IMR-90 (cell line): Measurements from ENCODE around the gene AKAP13. TPM values are rescaled to one million over a fixed set of nuclear protein-coding genes. Genes with fewer than 3 reads are reported as not detected.

Experiments
- ATAC-seq: fragments of 200-7000 bp; cut with Tn5 transposase; 2 replicates; pipeline ENCODE4 v1.9.1; 2020; ENCODE audit warnings: low read depth, mild to moderate bottlenecking, moderate library complexity
- BruUV-seq: library from RNA; stranded (reverse); fragments of 400-500 nt; replicated peaks from 2 replicates; lab custom pipeline; 2021; lab: Mats Ljungman, UMichigan
- CTCF ChIA-PET: fragments of 300-600 bp; formaldehyde crosslinking; extraction: SDS; loops from one replicate; lab custom pipeline; 2021; ENCODE audit warnings: antibody characterized with exemption; lab: Yijun Ruan, JAX
- POLR2A ChIA-PET: fragments of 300-600 bp; sonication (Branson Sonifier 250); formaldehyde crosslinking; loops from one replicate; lab custom pipeline; 2022; ENCODE audit warnings: antibody characterized with exemption; ENCODE audit not compliant: unreplicated experiment; lab: Charles Lee
- DNase-seq: peaks from one replicate; pipeline ENCODE4 v3.0.0; 2013
- H2AFZ ChIP-seq: replicated peaks from 2 replicates; pipeline ENCODE3; 2013; ENCODE audit warnings: low read length, mild to moderate bottlenecking; ENCODE audit not compliant: poor library complexity
- H2AK5ac ChIP-seq: 2 replicates; pipeline ENCODE4 v1.6.1; 2013; ENCODE audit warnings: low read depth, low read length, inconsistent platforms
- H2AK9ac ChIP-seq: replicated peaks from 2 replicates; pipeline ENCODE3; 2013; ENCODE audit warnings: mild to moderate bottlenecking, low read depth, low read length, moderate library complexity; ENCODE audit not compliant: poor library complexity
- H2BK120ac ChIP-seq: 2 replicates; pipeline ENCODE4 v1.6.1; 2013; ENCODE audit warnings: low read depth, low read length, inconsistent platforms
- H2BK15ac ChIP-seq: 3 replicates; pipeline ENCODE4 v1.6.1; 2013; ENCODE audit warnings: low read depth, low read length, inconsistent platforms
- H2BK20ac ChIP-seq: 2 replicates; pipeline ENCODE4 v1.6.1; 2013; ENCODE audit warnings: low read depth, mild to moderate bottlenecking, inconsistent platforms, low read length, moderate library complexity
- H2BK5ac ChIP-seq: 2 replicates; pipeline ENCODE4 v1.6.1; 2013; ENCODE audit warnings: mild to moderate bottlenecking, low read depth, low read length, inconsistent platforms; ENCODE audit not compliant: poor library complexity, severe bottlenecking
- H3K14ac ChIP-seq: replicated peaks from 2 replicates; pipeline ENCODE4 v1.6.1; 2013; ENCODE audit warnings: low read depth, low read length, inconsistent platforms
- H3K18ac ChIP-seq: 2 replicates; pipeline ENCODE4 v1.6.1; 2013; ENCODE audit warnings: low read depth, low read length, control low read depth
- H3K23ac ChIP-seq: 2 replicates; pipeline ENCODE4 v1.6.1; 2013; ENCODE audit warnings: low read depth, low read length, inconsistent platforms
- H3K27ac ChIP-seq: 2 replicates; pipeline ENCODE4 v1.5.1; 2013; ENCODE audit warnings: mild to moderate bottlenecking, control low read depth, low read length; ENCODE audit not compliant: insufficient read depth
- H3K27me3 ChIP-seq: 2 replicates; pipeline ENCODE4 v1.6.1; 2013; ENCODE audit warnings: low read length; ENCODE audit not compliant: control insufficient read depth, insufficient read depth
- H3K36me3 ChIP-seq: 2 replicates; pipeline ENCODE4 v1.6.1; 2013; ENCODE audit warnings: low read length, mixed read lengths; ENCODE audit not compliant: control insufficient read depth, insufficient read depth
- H3K4ac ChIP-seq: 2 replicates; pipeline ENCODE4 v1.6.1; 2013; ENCODE audit warnings: low read depth, low read length, inconsistent platforms
- H3K4me1 ChIP-seq: 2 replicates; pipeline ENCODE4 v1.6.1; 2013; ENCODE audit warnings: low read length, mixed read lengths; ENCODE audit not compliant: control insufficient read depth, insufficient read depth
- H3K4me2 ChIP-seq: 2 replicates; pipeline ENCODE4 v1.6.1; 2013; ENCODE audit warnings: low read depth, mild to moderate bottlenecking, control low read depth, low read length, moderate library complexity
- H3K4me3 ChIP-seq: 2 replicates; pipeline ENCODE4 v1.5.1; 2013; ENCODE audit warnings: low read depth, mild to moderate bottlenecking, control low read depth, low read length, moderate library complexity; ENCODE audit not compliant: insufficient read depth
- H3K56ac ChIP-seq: 2 replicates; pipeline ENCODE4 v1.6.1; 2013; ENCODE audit warnings: low read length, inconsistent platforms; ENCODE audit not compliant: insufficient read depth; ENCODE audit errors: extremely low read depth
- H3K79me1 ChIP-seq, 2 experiments: 2 replicates each; pipeline ENCODE4 v1.6.1; 2013; ENCODE audit warnings: low read length in 2 of 2, inconsistent platforms in 1 of 2, low read depth in 1 of 2
- H3K9ac ChIP-seq: 2 replicates; pipeline ENCODE4 v1.6.1; 2013; ENCODE audit warnings: low read depth, low read length, control low read depth
- H3K9me1 ChIP-seq: 2 replicates; pipeline ENCODE4 v1.6.1; 2013; ENCODE audit warnings: low read length, inconsistent platforms; ENCODE audit not compliant: insufficient read depth
- H3K9me3 ChIP-seq: 2 replicates; pipeline ENCODE4 v1.6.1; 2013; ENCODE audit warnings: low read length; ENCODE audit not compliant: control insufficient read depth, insufficient read depth
- H4K20me1 ChIP-seq: 2 replicates; pipeline ENCODE4 v1.6.1; 2013; ENCODE audit warnings: low read length, inconsistent platforms; ENCODE audit not compliant: insufficient read depth
- H4K5ac ChIP-seq: 2 replicates; pipeline ENCODE4 v1.6.1; 2013; ENCODE audit warnings: mild to moderate bottlenecking, low read depth, low read length, control low read depth
- H4K8ac ChIP-seq, 2 experiments: 2 replicates each; pipeline ENCODE4 v1.6.1; 2013; ENCODE audit warnings: low read depth in 2 of 2, low read length in 2 of 2, control low read depth in 1 of 2, inconsistent platforms in 1 of 2
- H4K91ac ChIP-seq: 2 replicates; pipeline ENCODE4 v1.6.1; 2013; ENCODE audit warnings: low read depth, low read length, inconsistent platforms; ENCODE audit not compliant: insufficient read depth
- BHLHE40 ChIP-seq: fragments of 150-350 bp; IDR thresholded peaks from 2 replicates; pipeline ENCODE4 v1.6.1; 2016; ENCODE audit warnings: mild to moderate bottlenecking, low read depth, low read length
- CEBPB ChIP-seq: IDR thresholded peaks from 2 replicates; pipeline ENCODE4 v1.6.1; 2012; ENCODE audit warnings: low read depth, low read length, improper control_type of control experiment
- CHD1 ChIP-seq: IDR thresholded peaks from 2 replicates; pipeline ENCODE4 v1.6.1; 2012; ENCODE audit warnings: low read depth, low read length, improper control_type of control experiment
- CTCF ChIP-seq: conservative IDR thresholded peaks from 2 replicates; pipeline ENCODE4 v1.5.1; 2012; ENCODE audit warnings: mild to moderate bottlenecking, low read depth, low read length, improper control_type of control experiment
- FOS ChIP-seq: fragments of 150-350 bp; IDR thresholded peaks from 2 replicates; pipeline ENCODE4 v1.6.1; 2016; ENCODE audit warnings: low read depth, low read length
- MAFK ChIP-seq: IDR thresholded peaks from 2 replicates; pipeline ENCODE4 v1.6.1; 2012; ENCODE audit warnings: low read depth, low read length, improper control_type of control experiment
- MAZ ChIP-seq: IDR thresholded peaks from 2 replicates; pipeline ENCODE4 v1.6.1; 2012; ENCODE audit warnings: low read depth, mild to moderate bottlenecking, low read length, improper control_type of control experiment, moderate library complexity, borderline replicate concordance
- MXI1 ChIP-seq: IDR thresholded peaks from 2 replicates; pipeline ENCODE4 v1.6.1; 2012; ENCODE audit warnings: low read depth, mild to moderate bottlenecking, low read length, moderate library complexity, borderline replicate concordance
- NFE2L2 ChIP-seq: fragments of 150-350 bp; IDR thresholded peaks from 2 replicates; pipeline ENCODE4 v1.6.1; 2016; ENCODE audit warnings: low read depth, mild to moderate bottlenecking, low read length
- POLR2A ChIP-seq: IDR thresholded peaks from 2 replicates; pipeline ENCODE4 v1.6.1; 2012; ENCODE audit warnings: mild to moderate bottlenecking, low read depth, low read length
- RAD21 ChIP-seq: IDR thresholded peaks from 2 replicates; pipeline ENCODE4 v1.6.1; 2012; ENCODE audit warnings: low read length, improper control_type of control experiment
- RCOR1 ChIP-seq: IDR thresholded peaks from 2 replicates; pipeline ENCODE4 v1.6.1; 2012; ENCODE audit warnings: mild to moderate bottlenecking, low read length, improper control_type of control experiment; ENCODE audit not compliant: insufficient replicate concordance
- RFX5 ChIP-seq: IDR thresholded peaks from 2 replicates; pipeline ENCODE4 v1.8.0; 2012; ENCODE audit warnings: low read depth, mild to moderate bottlenecking, low read length, moderate library complexity
- SMC3 ChIP-seq: fragments of 150-350 bp; IDR thresholded peaks from 2 replicates; pipeline ENCODE4 v1.6.1; 2016; ENCODE audit warnings: low read depth, mild to moderate bottlenecking, antibody characterized with exemption, low read length, moderate library complexity
- USF2 ChIP-seq: fragments of 150-350 bp; IDR thresholded peaks from 2 replicates; pipeline ENCODE4 v1.6.1; 2017; ENCODE audit warnings: mild to moderate bottlenecking, antibody characterized with exemption, low read length, low read depth
- WGBS, 2 experiments: methylation state at CpG; one replicate each; pipeline versions ENCODE4 v1.1.5 to v1.1.7; 2013; ENCODE audit warnings: missing lambda C conversion rate in 2 of 2; ENCODE audit not compliant: insufficient read length in 1 of 2; ENCODE audit errors: extremely low coverage in 2 of 2; 5-methylcytosine and 5-hydroxymethylcytosine counted together
- dilution Hi-C: fragments of 300-500 bp; cut with HindIII; formaldehyde crosslinking; loops from one replicate; pipeline ENCODE4 v1.14.3; 2018; ENCODE audit warnings: low sequenced_read_pairs; ENCODE audit not compliant: unreplicated experiment
- in situ Hi-C: fragments of 300-500 bp; cut with MboI; formaldehyde crosslinking; loops from 3 replicates; pipeline ENCODE4 v1.14.3; 2019; ENCODE audit warnings: low sequenced_read_pairs, inconsistent platforms, mixed read lengths
- intact Hi-C: fragments of 100-400 bp; cut with micrococcal nuclease; formaldehyde crosslinking; loops from 2 replicates; pipeline ENCODE4 v1.10.0; 2022
- polyA plus RNA-seq, 3 experiments: library from polyadenylated mRNA; depleted of rRNA; stranded (reverse); fragments of >200 nt; gene quantifications; 2 replicates each; pipeline ENCODE4 v1.2.3, GENCODE V29; 2012; ENCODE audit warnings: low replicate concordance in 1 of 3
- total RNA-seq: library from RNA; depleted of rRNA; stranded (reverse); fragments of >200 nt; gene quantifications from 2 replicates; pipeline ENCODE4 v1.2.3, GENCODE V29; 2012
- TF ChIP-seq, protein P1 (sequence below): fragments of 150-350 bp; IDR thresholded peaks from 2 replicates; pipeline ENCODE4 v1.6.1; 2016; ENCODE audit warnings: low read depth, mild to moderate bottlenecking, low read length, moderate library complexity, borderline replicate concordance

Gene AKAP13
- total and polyA plus RNA-seq, 2 of the 4 experiments (the other 2 are of a cell fraction), result 10.4 to 46.4 TPM

DNA sequence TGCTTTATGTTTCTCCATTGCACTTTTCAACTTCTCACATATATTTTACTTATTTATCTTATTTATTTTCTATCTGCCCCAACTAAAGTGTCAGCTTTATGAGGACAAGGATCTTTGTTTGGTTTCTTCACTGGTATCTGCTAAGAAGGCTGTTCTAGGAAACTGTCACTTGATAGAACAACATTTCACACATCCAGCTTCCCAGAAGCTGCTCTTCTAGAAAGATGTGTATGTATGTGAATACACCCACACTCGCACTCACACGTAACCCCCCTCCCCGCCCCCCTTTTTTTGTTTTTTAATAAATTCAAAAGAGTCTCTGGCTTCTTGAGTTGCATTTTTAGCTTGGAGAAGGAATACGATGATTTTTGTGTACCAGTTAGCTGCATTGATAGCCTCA, 143.1 kb downstream of the AKAP13 start:
- Histone ChIP-seq H2AFZ (no peak overlapping the region), H3K4me3 (no peak overlapping the region), H3K4me2 (no peak overlapping the region), H4K91ac (no peak overlapping the region), H3K4me1 (peaks cover 7% of the 10 kb centered on the region), H2BK15ac (no peak overlapping the region), H2BK20ac (no peak overlapping the region), H3K27me3 (no peaks in the 10 kb centered on the region), H2BK5ac (no peak overlapping the region), H3K14ac (no peak overlapping the region), H3K23ac (no peak overlapping the region), H2AK9ac (no peak overlapping the region), H3K79me1 (peaks cover 6 to 53% of the 10 kb centered on the region in 2 experiments), H4K8ac (no peak overlapping the region), H4K5ac (no peak overlapping the region), H4K20me1 (no peaks in the 10 kb centered on the region), H3K56ac (no peak overlapping the region), H3K9me3 (no peaks in the 10 kb centered on the region), H2BK120ac (no peak overlapping the region), H3K9ac (no peak overlapping the region), H3K36me3 (peaks cover 5% of the 10 kb centered on the region), H3K18ac (no peak overlapping the region), H3K4ac (no peak overlapping the region), H2AK5ac (no peak overlapping the region), H3K27ac (no peak overlapping the region), H3K9me1 (peaks cover 3% of the 10 kb centered on the region; the same call in 1 of the 2 replicates)
- 100% methylated on average over 1 of the region's 4 CpGs; no CpG with 5 or more reads in 1 of the 2 experiments for WGBS, 2 experiments
- no TSS peak for BruUV-seq
- no peak for ATAC-seq
- dilution Hi-C loops, result no loop called here
- POLR2A ChIA-PET, result no interaction called here
- TF ChIP-seq BHLHE40 (no peak), RAD21 (no peak), MXI1 (no peak), CEBPB (no peak), MAFK (no peak), RFX5 (no peak), MAZ (no peak), RCOR1 (no peak), CHD1 (no peak), NFE2L2 (no peak), SMC3 (no peak), CTCF (no peak), FOS (no peak), USF2 (no peak), POLR2A (no peak)
- TF ChIP-seq, protein P1, sequence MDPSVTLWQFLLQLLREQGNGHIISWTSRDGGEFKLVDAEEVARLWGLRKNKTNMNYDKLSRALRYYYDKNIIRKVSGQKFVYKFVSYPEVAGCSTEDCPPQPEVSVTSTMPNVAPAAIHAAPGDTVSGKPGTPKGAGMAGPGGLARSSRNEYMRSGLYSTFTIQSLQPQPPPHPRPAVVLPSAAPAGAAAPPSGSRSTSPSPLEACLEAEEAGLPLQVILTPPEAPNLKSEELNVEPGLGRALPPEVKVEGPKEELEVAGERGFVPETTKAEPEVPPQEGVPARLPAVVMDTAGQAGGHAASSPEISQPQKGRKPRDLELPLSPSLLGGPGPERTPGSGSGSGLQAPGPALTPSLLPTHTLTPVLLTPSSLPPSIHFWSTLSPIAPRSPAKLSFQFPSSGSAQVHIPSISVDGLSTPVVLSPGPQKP, result no peak
- in situ Hi-C loops, result no loop called here
- intact Hi-C loops, result no loop called here
- CTCF ChIA-PET, result interaction anchor here (0.6 kb wide), 1 partner anchor 14 kb away, joined by 4 read pairs; no protein-coding TSS in a partner anchor
- no peak for DNase-seq
